H9 (cell line): ENCODE measurements around the gene RPL36. TPM values are rescaled to one million over a fixed set of nuclear protein-coding genes. Genes with fewer than 3 reads are reported as not detected.

ENCODE experiments used
- DNase-seq: peaks from one replicate; pipeline ENCODE4 v3.0.0-alpha.2; 2017
- H2AFZ ChIP-seq: one replicate; pipeline ENCODE4 v1.6.1; 2013; ENCODE audit warnings: mild to moderate bottlenecking, low read length, control low read depth, moderate library complexity
- H2AK5ac ChIP-seq: 2 replicates; pipeline ENCODE4 v1.6.1; 2013; ENCODE audit warnings: low read length, control low read depth, mixed read lengths; ENCODE audit not compliant: insufficient read length
- H2BK120ac ChIP-seq: one replicate; pipeline ENCODE4 v1.6.1; 2013; ENCODE audit warnings: low read depth, mild to moderate bottlenecking, low read length, control low read depth, inconsistent platforms; ENCODE audit not compliant: poor library complexity, severe bottlenecking
- H2BK12ac ChIP-seq: 2 replicates; pipeline ENCODE4 v1.6.1; 2013; ENCODE audit warnings: low read length, control low read depth, mixed read lengths, low read depth; ENCODE audit not compliant: insufficient read length
- H2BK15ac ChIP-seq: 2 replicates; pipeline ENCODE4 v1.6.1; 2013; ENCODE audit warnings: low read depth, low read length, control low read depth
- H2BK20ac ChIP-seq: one replicate; pipeline ENCODE4 v1.6.1; 2013; ENCODE audit warnings: low read depth, mild to moderate bottlenecking, low read length, control low read depth, inconsistent platforms; ENCODE audit not compliant: poor library complexity, severe bottlenecking
- H2BK5ac ChIP-seq: 2 replicates; pipeline ENCODE4 v1.6.1; 2013; ENCODE audit warnings: low read length, control low read depth, mixed read lengths; ENCODE audit not compliant: insufficient read length
- H3K14ac ChIP-seq: 2 replicates; pipeline ENCODE4 v1.6.1; 2013; ENCODE audit warnings: low read length, control low read depth; ENCODE audit not compliant: insufficient read depth
- H3K18ac ChIP-seq: 2 replicates; pipeline ENCODE4 v1.6.1; 2013; ENCODE audit warnings: low read depth, mild to moderate bottlenecking, mixed read lengths, low read length, control low read depth; ENCODE audit not compliant: insufficient read length
- H3K23ac ChIP-seq: 2 replicates; pipeline ENCODE4 v1.6.1; 2013; ENCODE audit warnings: low read length, control low read depth, mixed read lengths, low read depth; ENCODE audit not compliant: insufficient read length
- H3K23me2 ChIP-seq: 2 replicates; pipeline ENCODE4 v1.6.1; 2013; ENCODE audit warnings: low read depth, mild to moderate bottlenecking, mixed read lengths, low read length, control low read depth; ENCODE audit not compliant: insufficient read length, poor library complexity, severe bottlenecking
- H3K27ac ChIP-seq: 2 replicates; pipeline ENCODE4 v1.5.1; 2013; ENCODE audit warnings: low read length, control low read depth, mixed read lengths, low read depth; ENCODE audit not compliant: insufficient read length
- H3K27me3 ChIP-seq: 2 replicates; pipeline ENCODE4 v1.6.1; 2013; ENCODE audit warnings: low read length, control low read depth, inconsistent platforms; ENCODE audit not compliant: insufficient read depth
- H3K4ac ChIP-seq: 2 replicates; pipeline ENCODE4 v1.6.1; 2013; ENCODE audit warnings: low read depth, mild to moderate bottlenecking, control low read depth, inconsistent platforms, low read length, moderate library complexity
- H3K4me1 ChIP-seq: 2 replicates; pipeline ENCODE4 v1.6.1; 2013; ENCODE audit warnings: low read length, control low read depth, inconsistent platforms; ENCODE audit not compliant: insufficient read depth
- H3K4me2 ChIP-seq: 2 replicates; pipeline ENCODE4 v1.6.1; 2013; ENCODE audit warnings: low read length, control low read depth, mixed read lengths; ENCODE audit not compliant: insufficient read length, insufficient read depth
- H3K56ac ChIP-seq: 2 replicates; pipeline ENCODE4 v1.6.1; 2013; ENCODE audit warnings: low read depth, mild to moderate bottlenecking, mixed read lengths, low read length, control low read depth; ENCODE audit not compliant: insufficient read length
- H3K79me1 ChIP-seq: 2 replicates; pipeline ENCODE4 v1.6.1; 2013; ENCODE audit warnings: low read depth, mild to moderate bottlenecking, moderate library complexity, low read length, control low read depth, inconsistent platforms; ENCODE audit not compliant: insufficient read depth, poor library complexity, severe bottlenecking
- H3K79me2 ChIP-seq: 2 replicates; pipeline ENCODE4 v1.6.1; 2013; ENCODE audit warnings: low read length, control low read depth, inconsistent platforms; ENCODE audit not compliant: insufficient read depth
- H3K9ac ChIP-seq: 2 replicates; pipeline ENCODE4 v1.6.1; 2013; ENCODE audit warnings: low read length, control low read depth, mixed read lengths; ENCODE audit not compliant: insufficient read length; ENCODE audit errors: extremely low read depth
- H3K9me3 ChIP-seq: one replicate; pipeline ENCODE4 v1.6.1; 2013; ENCODE audit warnings: low read depth, low read length, inconsistent platforms; ENCODE audit not compliant: control insufficient read depth
- H3T11ph ChIP-seq: one replicate; pipeline ENCODE4 v1.6.1; 2013; ENCODE audit warnings: mild to moderate bottlenecking, low read length, control low read depth, inconsistent platforms
- H4K20me1 ChIP-seq: one replicate; pipeline ENCODE4 v1.6.1; 2013; ENCODE audit not compliant: control insufficient read depth, insufficient read length, insufficient read depth
- H4K5ac ChIP-seq: 2 replicates; pipeline ENCODE4 v1.6.1; 2013; ENCODE audit warnings: low read depth, mild to moderate bottlenecking, mixed read lengths, low read length, control low read depth; ENCODE audit not compliant: insufficient read length
- H4K8ac ChIP-seq: replicated peaks from 2 replicates; pipeline ENCODE4 v1.6.1; 2013; ENCODE audit warnings: low read length, control low read depth, mixed read lengths, low read depth; ENCODE audit not compliant: insufficient read length
- H4K91ac ChIP-seq: 2 replicates; pipeline ENCODE4 v1.6.1; 2013; ENCODE audit warnings: low read depth, mild to moderate bottlenecking, moderate library complexity, mixed read lengths, low read length, control low read depth; ENCODE audit not compliant: insufficient read length
- H3K27ac Mint-ChIP-seq, 3 experiments: 2 replicates in 2 of 3; 3 replicates in 1 of 3; pipeline ENCODE4 v1.8.0; 2020 to 2021; ENCODE audit warnings: mixed read lengths in 3 of 3, mild to moderate bottlenecking in 1 of 3, moderate library complexity in 1 of 3
- H3K27me3 Mint-ChIP-seq: 2 replicates; pipeline ENCODE4 v1.8.0; 2021; ENCODE audit warnings: low read depth, mild to moderate bottlenecking, moderate library complexity, mixed read lengths
- H3K36me3 Mint-ChIP-seq, 3 experiments: 2 replicates in 2 of 3; 3 replicates in 1 of 3; pipeline ENCODE4 v1.8.0; 2020 to 2021; ENCODE audit warnings: low read depth in 3 of 3, mixed read lengths in 3 of 3; ENCODE audit not compliant: insufficient read depth in 1 of 3
- H3K4me1 Mint-ChIP-seq, 2 experiments: 2 replicates each; pipeline ENCODE4 v1.8.0; 2020; ENCODE audit warnings: mixed read lengths in 2 of 2
- H3K4me3 Mint-ChIP-seq, 2 experiments: 2 replicates in 1 of 2; 3 replicates in 1 of 2; pipeline ENCODE4 v1.8.0; 2020 to 2021; ENCODE audit warnings: mild to moderate bottlenecking in 2 of 2, mixed read lengths in 2 of 2, moderate library complexity in 1 of 2
- H3K9me3 Mint-ChIP-seq, 2 experiments: 2 replicates in 1 of 2; 3 replicates in 1 of 2; pipeline ENCODE4 v1.8.0; 2020; ENCODE audit warnings: mild to moderate bottlenecking in 2 of 2, mixed read lengths in 2 of 2, moderate library complexity in 1 of 2
- CTCF ChIP-seq: fragments of 200-600 bp; sonication (generic); conservative IDR thresholded peaks from 3 replicates; pipeline ENCODE4 v1.8.0; 2021; ENCODE audit warnings: antibody characterized with exemption, mild to moderate bottlenecking
- WGBS: extraction: QIAGEN DNeasy Blood & Tissue Kit; methylation state at CpG from one replicate; pipeline ENCODE4 v1.1.7; 2013; ENCODE audit warnings: missing lambda C conversion rate, low lambda C conversion rate, mixed read lengths; ENCODE audit not compliant: insufficient read length; ENCODE audit errors: extremely low coverage; 5-methylcytosine and 5-hydroxymethylcytosine counted together
- total RNA-seq: library from RNA; stranded (reverse); gene quantifications from 2 replicates; pipeline ENCODE4 v1.2.1, GENCODE V29; 2021

The RPL36 gene
- total RNA-seq, 1 experiment from 2014 or later = 1,074 TPM

- no peaks in the 10 kb centered on the region for H3K9me3 Mint-ChIP-seq
- H2AK5ac ChIP-seq = no peak overlapping the region
- H4K20me1 ChIP-seq = no peaks in the 10 kb centered on the region
- peaks cover 3% of the 10 kb centered on the region; the same call in 1 of the 2 replicates for H3K79me2 ChIP-seq
- no CpG with 5 or more reads among the region's 8 CpGs for WGBS
- H3K9me3 ChIP-seq = no peaks in the 10 kb centered on the region
- no peaks in the 10 kb centered on the region for H3K27me3 ChIP-seq
- H3K27ac ChIP-seq = no peak overlapping the region
- H4K5ac ChIP-seq = no peak overlapping the region
- no peaks in the 10 kb centered on the region for H3K27me3 Mint-ChIP-seq
- H3K4ac ChIP-seq = no peak overlapping the region
- H2BK15ac ChIP-seq = no peak overlapping the region
- H3K18ac ChIP-seq = no peak overlapping the region
- H2BK120ac ChIP-seq = no peak overlapping the region
- H3K23me2 ChIP-seq = peaks cover 2% of the 10 kb centered on the region
- H3K4me1 Mint-ChIP-seq = 0 out of 4 replicates have a peak, but pooled peaks cover 0 to 3% of the 10 kb centered on the region in 2 experiments
- no peak overlapping the region for H3K4me2 ChIP-seq
- H3K27ac Mint-ChIP-seq = no peak overlapping the region; a peak in 1 of 7 replicates
- no peak overlapping the region for H4K91ac ChIP-seq
- H3K9ac ChIP-seq = no peak overlapping the region
- no peak for DNase-seq
- no peak overlapping the region for H2BK20ac ChIP-seq
- no peak overlapping the region for H3K23ac ChIP-seq
- H3K36me3 Mint-ChIP-seq = peaks cover 39 to 79% (median 64%) of the 10 kb centered on the region in 3 experiments
- no peaks in the 10 kb centered on the region for H3K4me1 ChIP-seq
- H4K8ac ChIP-seq = no peak overlapping the region
- H3T11ph ChIP-seq = no peak overlapping the region
- H2BK5ac ChIP-seq = no peak overlapping the region
- H2BK12ac ChIP-seq = no peak overlapping the region
- H2AFZ ChIP-seq = no peak overlapping the region
- H3K14ac ChIP-seq = no peak overlapping the region
- no peaks in the 10 kb centered on the region for H3K79me1 ChIP-seq
- H3K4me3 Mint-ChIP-seq = no peak overlapping the region
- no peak overlapping the region for H3K56ac ChIP-seq
- no peak for TF ChIP-seq CTCF
These were observed 20.9 kb downstream of the RPL36 start for GRCh38 chr19:5711025-5711424.
